HL-60/S4 treated with retinoic acid at 250 ng/mL for 4 days and 3 days (cell line): ENCODE results near the gene ZNF581.

Experiments used
- in situ Hi-C: fragments of 300-500 bp; cut with MboI; formaldehyde crosslinking; loops from 2 replicates; pipeline ENCODE4 v1.7.0; 2022; ENCODE audit warnings: low sequenced_read_pairs

The ZNF581 gene

GRCh38 chr19:55676889-55677505, 33.5 kb downstream of the ZNF581 start:
- in situ Hi-C loops, result no loop called here

DNA sequence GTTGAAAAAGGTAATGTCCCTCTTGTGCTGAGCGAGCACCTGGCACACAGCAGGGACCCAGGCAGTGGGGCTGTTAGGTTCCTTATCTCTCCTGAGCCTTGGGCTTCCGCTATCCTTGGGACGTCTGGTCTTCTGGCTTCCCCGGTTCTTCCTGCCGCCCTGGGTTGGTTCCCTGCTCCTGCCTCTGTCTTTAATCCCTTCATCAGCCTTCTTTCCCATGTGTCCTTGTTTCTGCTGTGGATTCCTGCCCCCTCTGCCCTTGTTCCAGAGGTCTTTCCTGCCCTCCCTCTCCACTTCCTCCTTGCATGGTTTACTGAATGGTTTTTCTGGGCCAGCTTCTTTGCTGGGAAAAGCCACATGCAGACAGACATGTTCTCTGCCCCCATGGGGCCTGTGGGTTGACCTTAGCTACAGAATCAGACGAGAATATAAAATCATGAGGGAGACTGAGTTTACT, 34.2 kb downstream of the ZNF581 start:
- in situ Hi-C loops, result no loop called here

DNA sequence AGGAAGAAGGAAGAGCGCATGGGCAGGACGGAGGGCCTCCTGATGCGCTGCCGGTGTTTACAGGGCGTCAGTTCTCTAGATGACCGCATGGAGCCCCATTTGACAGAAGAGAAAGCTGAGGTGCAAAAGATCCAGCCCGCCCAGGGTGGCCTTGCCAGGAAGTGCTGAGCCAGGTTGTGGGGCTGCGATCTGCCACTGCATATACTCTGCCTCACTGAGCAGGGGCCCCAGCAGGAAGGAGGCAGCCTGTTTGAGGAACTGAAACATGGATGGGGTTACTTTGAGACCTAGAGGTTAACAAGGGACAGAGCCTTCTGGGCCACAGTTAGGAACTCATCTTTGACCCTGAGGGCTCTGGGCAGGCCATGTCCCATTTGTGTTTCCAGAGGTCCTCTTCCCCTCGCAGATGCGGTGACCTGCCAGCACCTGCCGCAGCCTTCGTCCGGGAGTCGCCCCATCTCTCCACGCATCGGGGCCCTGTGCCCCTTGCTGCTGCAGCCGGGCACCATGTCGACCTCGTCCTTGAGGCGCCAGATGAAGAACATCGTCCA, 34.7 kb downstream of the ZNF581 start:
- in situ Hi-C loops, result no loop called here

- in situ Hi-C loops, result no loop called here
Measured at GRCh38 chr19:55679343-55680257, 36.2 kb downstream of the ZNF581 start.

DNA sequence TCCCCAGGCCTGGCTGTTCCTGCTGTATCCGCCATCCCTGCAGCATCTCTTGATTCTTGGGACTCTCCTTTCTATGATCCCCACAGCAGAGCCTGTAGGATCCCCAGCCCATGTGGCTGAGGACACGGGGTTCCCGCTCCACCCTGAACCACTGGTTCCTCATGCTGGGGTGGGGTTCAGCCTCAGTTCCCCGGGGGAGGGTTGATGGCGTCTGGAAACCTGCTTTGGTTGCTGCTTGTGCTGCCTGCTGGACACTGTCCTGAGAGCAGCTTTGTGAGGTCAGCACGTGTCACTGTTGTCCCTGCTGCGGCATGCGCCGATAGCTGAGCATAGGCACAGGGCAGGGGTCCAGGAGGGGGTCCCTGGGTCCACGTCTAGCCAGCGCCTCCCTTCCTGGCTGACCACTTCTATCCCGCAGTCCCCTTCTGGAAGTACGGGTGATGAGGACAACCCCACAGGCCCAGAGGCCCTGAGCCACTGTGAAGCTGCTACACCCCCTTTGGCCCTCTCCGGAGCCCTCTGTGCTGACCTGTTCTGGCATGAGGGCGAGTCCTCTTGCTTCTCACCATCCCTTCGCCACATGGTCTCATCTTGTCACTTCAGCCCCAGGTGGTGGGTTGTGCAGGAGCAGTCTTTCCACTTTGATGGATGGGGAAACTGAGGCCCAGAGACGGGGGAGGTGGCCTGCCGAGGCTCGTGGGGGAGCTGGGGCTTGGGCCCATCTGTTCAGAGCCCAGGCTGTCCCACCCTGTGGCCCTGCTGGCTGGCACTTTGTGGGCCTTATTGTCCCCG, 37.1 kb downstream of the ZNF581 start:
- in situ Hi-C loops, result no loop called here

DNA sequence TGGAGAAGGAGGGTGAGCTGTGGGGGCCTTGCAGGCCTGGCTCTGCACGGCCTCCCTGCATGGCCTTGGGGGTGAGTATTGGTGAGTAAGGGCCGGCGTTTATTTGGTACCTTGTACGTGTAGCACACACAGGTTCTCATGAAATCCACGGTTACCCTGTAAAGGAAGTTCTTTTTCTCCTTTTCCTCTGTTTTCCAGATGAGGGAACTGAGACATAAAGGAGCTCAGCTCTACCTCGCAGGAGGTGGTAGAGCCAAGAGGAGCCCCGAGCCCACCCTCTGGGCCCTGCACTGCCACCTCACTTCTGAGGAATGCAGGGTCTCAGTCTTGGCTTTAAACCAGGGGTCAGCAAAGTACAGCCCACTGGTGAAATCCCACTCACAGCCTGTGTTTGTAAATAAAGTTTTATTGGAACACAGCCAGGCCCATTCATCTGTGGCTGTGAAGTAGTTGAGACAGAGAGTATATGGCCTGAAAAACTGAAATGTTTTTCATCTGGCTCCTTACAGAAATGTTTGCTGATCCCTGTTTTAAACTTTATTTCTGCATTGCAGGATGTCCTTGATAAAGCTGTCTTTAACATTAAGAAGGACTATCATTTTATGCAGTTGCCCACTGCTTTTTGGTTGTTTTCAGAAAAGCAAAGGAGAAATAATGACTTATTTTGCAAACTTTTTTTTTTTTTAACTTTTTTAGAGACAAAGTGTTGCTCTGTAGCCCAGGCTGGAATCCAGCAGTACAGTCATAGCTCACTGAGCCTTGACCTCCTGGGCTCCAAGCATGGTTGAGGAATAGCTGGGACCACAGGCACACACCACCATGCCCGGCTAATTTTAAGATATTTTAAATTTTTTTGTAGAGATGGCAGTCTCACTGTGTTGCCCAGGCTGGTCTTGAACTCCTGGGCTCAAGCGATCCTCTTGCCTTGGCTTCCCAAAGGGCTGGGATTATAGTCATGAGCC, 38.0 kb downstream of the ZNF581 start:
- in situ Hi-C loops, result no loop called here

DNA sequence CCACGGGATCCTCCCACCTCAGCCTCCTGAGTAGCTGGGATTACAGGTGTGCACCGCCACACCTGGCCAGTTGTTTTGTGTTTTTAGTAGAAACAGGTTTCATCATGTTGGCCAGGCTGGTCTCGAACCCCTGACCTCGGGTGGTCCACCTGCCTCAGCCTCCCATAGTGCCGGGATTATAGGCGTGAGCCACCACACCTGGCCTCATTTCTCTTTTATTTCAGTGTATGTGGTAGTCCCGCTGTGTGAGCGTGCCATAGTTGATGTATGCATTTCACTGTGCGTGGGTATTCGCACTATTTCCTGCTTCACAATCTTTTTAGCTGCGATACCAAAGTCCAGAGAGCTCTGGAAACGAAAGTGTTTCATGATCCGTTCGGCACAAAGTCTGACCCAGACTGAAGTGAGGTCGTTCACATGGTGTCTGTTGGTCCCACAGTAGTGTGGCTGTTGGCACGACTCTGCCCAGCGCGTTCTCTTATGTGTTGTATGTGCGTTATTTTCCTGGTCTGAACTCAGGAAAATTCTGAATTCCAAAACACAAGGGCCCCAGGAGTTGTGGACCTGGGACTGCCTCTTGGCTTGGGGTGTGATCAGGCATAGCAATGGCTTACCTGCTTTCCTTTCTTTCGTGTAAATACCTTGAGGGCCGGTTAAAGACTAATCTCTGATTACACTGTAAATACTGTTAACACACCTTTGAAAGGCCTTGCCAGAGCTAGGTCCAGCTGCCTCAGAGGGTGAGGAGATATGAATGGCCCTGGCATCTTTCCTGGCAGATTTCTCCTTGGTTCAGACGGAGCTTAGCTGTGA, 40.2 kb downstream of the ZNF581 start:
- in situ Hi-C loops, result no loop called here

GRCh38 chr19:55684946-55685681, 41.7 kb downstream of the ZNF581 start:
- in situ Hi-C loops, result no loop called here

GRCh38 chr19:55685776-55686175, 42.3 kb downstream of the ZNF581 start:
- in situ Hi-C loops, result no loop called here

- in situ Hi-C loops, result no loop called here
Measured at GRCh38 chr19:55686311-55687050, 43.0 kb downstream of the ZNF581 start.

- in situ Hi-C loops, result no loop called here
Measured at GRCh38 chr19:55687281-55688201, 44.1 kb downstream of the ZNF581 start.

DNA sequence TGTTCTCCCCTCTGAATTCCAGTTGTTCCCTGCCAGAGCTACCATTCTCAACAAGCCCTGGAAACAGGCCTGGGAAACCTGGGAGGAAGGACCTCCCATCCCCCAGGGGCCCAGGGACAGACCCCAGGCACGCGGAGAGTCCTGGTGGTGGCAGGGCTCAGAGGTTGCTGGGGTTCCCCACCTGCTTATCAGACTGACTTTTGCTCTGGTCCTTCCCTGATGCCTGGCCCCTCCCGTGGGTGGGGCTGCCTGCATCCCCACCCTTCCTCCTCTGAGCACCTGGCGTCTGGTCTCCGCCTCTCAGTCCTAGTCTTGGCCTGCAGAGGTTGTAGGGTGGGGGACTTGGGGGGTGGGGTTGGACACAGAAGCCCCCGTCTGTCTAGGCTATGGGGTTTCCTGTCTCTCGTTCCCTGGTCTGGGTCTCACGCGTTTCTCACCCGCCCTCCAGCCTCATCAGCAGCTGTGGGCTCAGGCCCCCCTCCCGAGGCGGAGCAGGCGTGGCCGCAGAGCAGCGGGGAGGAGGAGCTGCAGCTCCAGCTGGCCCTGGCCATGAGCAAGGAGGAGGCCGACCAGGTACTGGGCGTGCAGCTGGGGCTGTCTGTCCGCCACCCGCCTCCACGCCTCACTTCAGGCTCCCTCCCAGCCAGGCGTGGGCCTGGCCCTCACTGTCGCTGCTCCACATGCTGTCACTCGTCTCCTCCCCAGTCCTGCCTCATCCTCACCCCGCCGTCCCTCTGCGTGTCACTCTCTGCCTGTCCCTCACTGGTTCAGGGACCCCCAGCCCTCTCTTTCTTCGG, 45.2 kb downstream of the ZNF581 start:
- in situ Hi-C loops, result no loop called here

DNA sequence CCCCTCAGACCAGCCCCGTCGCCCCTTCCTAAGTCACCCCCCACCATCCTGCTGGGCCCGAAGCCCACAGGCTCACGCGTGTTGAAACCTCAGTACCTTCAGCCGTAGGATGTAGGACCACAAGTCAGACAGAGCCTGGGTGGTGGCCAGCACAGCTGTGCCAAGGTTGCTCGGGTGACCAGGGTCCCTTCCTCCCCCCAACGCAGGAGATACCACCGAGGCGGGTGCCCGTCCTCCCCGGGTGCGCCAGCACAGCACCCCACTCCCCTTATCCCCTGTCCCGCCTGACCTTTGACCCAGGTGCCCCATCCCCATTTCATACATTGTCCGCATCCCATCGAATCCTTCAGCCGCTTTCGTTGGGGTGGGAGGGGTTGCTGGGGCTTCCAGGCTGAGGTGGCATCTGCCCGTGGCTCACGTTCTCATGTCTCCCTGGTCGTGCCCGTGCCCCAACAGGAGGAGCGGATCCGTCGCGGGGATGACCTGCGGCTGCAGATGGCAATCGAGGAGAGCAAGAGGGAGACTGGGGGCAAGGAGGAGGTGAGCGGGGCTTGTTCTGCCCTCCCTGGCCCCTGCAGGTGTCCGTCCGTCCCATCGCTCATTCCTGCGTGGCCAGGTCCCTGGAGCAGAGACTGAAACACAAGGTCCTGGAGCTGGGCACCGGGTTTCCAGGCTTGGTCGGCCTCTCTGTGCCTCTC, 46.1 kb downstream of the ZNF581 start:
- in situ Hi-C loops, result no loop called here

DNA sequence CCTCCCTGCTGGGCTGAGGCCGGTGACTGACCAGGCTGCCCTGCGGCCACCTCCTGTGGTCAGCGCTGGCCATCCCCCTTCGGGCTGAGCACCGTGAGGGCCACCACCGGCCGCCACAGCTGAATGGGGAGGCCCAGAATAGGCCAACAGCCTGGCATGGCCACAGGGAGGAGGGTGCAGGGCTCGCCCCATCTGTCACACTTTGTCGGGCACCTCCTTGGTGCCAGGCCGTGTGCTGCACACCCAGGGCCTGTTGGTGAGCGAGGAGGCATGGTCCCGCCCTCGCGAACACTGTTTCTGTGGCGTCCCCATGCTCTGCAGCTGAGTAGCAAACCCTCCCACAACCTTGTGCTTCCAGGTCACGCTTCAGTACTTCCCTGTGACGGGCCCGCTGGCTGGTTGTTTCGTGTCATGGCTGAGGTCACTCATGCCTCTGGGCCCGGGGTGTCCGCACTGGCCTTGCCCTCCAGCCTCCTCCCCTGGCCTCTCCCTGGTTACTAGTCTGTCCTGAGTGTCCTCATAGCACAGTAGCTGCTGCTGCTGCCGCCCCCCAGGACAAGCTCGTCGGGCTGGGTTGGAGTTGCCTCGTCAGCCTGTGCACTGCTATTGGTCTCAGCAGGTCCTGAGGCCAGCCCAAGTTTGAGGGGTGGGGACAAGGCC, 46.8 kb downstream of the ZNF581 start:
- in situ Hi-C loops, result no loop called here
